Jurkat, Clone E6-1 (cell line): Measurements from ENCODE around the gene CUBN. TPM values are rescaled to one million over a fixed set of nuclear protein-coding genes. Genes with fewer than 3 reads are reported as not detected.

Source experiments
- DNase-seq: peaks from one replicate; pipeline ENCODE4 v3.0.0-alpha.2; 2011; ENCODE audit warnings: low read depth, low spot score
- H3K4me3 ChIP-seq: 2 replicates; pipeline ENCODE4 v1.5.1; 2011; ENCODE audit warnings: mild to moderate bottlenecking, low read length, control low read depth, moderate library complexity
- polyA plus RNA-seq: library from polyadenylated mRNA; unstranded; fragments of >200 nt; gene quantifications from one replicate; pipeline ENCODE4 v1.2.1, GENCODE V29; 2012; ENCODE audit warnings: missing spikeins; ENCODE audit not compliant: insufficient read length, insufficient read depth

CUBN gene
- polyA plus RNA-seq: 1.2 TPM

DNA sequence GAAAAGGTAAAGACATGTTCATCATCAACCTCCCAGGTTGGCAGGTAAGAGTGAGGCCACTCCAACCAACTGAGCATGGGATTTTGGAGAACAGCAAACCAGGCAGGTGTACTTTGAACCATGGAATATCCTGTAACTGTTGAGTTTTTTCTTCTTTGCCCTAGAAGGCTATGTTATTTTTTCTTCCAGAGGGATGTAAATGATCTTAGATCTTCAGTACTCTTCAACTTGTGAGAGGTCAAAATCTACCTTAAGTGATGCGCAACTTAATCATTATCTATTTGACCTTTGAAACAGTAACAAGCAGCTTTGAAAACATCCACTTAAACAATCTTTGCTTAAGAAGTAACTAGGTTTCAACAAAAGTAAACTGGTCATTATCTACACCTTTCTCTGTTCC lies at the start of gene CUBN:
TSS of gene CUBN (minus strand) at position 71 of the 400 bp plus-strand sequence. CDS start at position 25, 46 bp downstream.
- DNase-seq: no peak
- no peak within 1 kb of the TSS for H3K4me3 ChIP-seq

- no peak overlapping the region for H3K4me3 ChIP-seq
- no peak for DNase-seq
Observed at GRCh38 chr10:17179002-17179401, 49.4 kb upstream of the CUBN start.

DNA sequence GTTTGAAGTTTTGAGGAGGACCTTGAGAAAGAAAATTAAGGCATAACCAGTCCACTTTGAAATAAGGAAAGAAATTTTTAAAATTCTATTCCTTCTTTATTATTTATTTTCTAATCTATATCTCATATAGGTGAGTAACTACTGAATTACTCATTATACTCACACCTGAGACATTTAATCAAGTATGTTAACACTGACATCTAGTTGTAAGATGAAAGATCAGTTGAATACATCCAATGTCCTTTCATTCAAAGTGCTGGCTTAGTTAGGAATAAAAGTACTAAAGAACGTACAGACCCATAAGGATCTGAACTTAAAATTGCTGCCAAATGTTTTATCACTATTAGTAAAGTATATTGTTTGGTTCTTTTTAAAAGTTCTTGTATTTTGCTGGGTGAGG lies 48.4 kb upstream of the CUBN start:
- no peak overlapping the region for H3K4me3 ChIP-seq
- no peak for DNase-seq

- H3K4me3 ChIP-seq: no peak overlapping the region
- no peak for DNase-seq
Observed at GRCh38 chr10:17177014-17177413, 47.4 kb upstream of the CUBN start.

DNA sequence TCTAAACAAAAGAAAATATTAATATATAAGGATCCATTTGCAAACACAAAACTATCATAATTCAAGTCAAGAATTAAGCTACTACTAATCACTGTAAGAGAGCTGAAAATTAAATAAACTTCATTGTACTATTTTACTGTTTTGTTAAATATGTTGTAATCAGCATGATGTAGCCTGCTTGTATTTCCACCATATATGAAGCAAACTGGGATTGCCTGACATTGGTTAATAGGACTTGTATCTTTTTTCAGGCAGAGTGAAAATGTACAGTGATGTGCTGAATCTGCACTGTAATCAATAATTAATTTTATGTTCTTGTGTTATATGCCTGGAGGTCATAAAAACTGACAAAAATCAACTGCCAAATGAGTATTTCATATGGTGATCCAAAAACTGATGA lies 46.5 kb upstream of the CUBN start:
- DNase-seq: no peak
- no peak overlapping the region for H3K4me3 ChIP-seq

DNA sequence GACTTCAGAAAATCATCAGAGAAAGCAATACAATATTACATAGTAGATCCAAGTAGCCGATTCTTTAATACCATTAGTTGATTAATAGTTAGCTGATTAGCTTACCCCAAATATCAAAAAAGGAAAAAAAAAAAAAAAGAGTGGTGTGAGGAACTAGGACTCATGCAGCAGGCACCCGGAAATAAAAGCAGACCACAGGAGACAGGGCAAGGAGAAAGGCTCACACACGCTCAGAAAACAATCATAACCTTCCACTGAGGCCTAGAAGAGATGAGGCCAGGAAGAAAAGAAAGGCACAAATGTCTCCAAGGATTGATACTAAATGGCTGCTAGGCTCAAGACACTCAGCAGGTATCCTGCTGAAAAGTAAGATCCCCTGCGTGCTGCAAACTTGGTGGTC lies 45.9 kb upstream of the CUBN start:
- H3K4me3 ChIP-seq: no peak overlapping the region
- no peak for DNase-seq

DNA sequence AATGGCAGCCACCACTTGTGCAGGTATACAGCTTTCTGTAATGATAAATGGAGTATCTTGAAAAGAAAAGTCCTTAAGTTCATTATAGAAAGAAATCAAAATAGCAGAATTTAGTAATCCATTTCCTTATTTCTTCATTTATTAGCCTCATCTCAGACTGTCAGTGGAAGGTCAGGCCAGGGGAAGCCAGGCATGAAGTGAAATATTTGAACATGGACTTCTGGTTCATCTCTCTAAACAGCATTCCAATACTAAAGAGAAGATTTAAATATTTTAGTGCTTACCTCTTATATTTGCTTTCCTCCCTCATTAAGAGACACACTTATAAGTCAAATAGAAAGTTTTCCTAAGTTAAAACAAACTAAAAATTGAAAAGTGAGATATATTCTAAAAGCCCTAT lies 45.0 kb upstream of the CUBN start:
- no peak overlapping the region for H3K4me3 ChIP-seq
- no peak for DNase-seq

GRCh38 chr10:17171141-17171641 lies 41.6 kb upstream of the CUBN start:
- no peak for DNase-seq
- H3K4me3 ChIP-seq: no peak overlapping the region

DNA sequence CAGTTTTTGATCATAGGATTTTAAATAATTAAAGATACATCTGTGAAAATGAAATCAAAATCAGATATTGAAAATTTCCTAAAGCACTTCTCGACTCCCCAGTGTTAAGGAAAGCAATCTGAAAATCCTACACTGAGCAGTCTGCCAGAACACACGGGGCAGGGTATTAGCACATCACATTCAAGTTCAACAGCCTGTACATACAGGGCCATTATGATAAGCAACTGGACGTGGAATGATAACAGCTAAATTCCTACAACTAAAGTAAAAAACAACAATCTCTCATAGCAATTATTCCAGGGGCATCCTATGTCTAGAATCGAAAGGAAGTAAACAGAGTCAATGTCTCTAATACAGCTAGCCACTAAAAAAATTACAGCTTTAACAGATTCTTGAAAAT lies 40.2 kb upstream of the CUBN start:
- H3K4me3 ChIP-seq: no peak overlapping the region

DNA sequence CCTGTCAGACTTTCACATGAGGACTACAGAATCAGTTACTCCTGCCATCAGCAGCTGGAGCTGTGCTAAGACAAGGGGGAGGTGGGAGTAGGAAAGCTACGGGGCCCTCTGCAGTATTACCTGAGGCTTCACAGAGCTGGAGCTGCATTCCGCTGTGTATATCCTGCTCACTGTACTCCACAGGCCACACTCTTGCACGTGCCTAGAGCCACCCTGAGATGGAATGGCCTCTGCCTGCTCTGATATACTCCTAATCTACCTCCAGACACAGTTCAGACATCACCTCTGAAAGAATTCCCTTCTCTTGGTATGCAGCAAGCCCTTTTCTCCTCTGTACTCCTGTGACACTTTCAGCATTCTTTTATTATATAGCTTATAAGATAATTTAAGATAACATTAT lies 37.1 kb upstream of the CUBN start:
- DNase-seq: no peak
- H3K4me3 ChIP-seq: no peak overlapping the region

More for the DNA sequence above, 40.2 kb upstream of the CUBN start:
- no peak for DNase-seq

GRCh38 chr10:17162828-17163227 lies 33.2 kb upstream of the CUBN start:
- DNase-seq: no peak
- H3K4me3 ChIP-seq: no peak overlapping the region

DNA sequence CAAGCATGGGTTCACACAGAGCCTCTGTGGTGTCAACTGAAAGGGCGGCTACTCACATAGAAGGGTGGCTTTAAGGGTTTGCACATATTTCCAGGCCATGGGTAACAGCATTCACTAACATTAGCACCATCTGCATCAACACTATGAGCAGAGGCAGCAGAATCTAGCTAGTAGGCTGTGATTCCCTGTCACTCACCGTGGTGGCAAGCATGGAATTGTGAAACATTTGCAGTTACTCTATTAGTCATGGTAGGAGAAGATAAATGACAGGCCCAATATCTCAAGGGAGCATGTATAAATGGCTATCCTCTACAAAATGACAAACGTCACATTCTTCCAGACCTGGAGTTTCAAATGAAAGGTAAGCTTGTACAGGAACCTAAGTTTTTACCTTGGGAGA lies 32.2 kb upstream of the CUBN start:
- no peak overlapping the region for H3K4me3 ChIP-seq
- DNase-seq: no peak

DNA sequence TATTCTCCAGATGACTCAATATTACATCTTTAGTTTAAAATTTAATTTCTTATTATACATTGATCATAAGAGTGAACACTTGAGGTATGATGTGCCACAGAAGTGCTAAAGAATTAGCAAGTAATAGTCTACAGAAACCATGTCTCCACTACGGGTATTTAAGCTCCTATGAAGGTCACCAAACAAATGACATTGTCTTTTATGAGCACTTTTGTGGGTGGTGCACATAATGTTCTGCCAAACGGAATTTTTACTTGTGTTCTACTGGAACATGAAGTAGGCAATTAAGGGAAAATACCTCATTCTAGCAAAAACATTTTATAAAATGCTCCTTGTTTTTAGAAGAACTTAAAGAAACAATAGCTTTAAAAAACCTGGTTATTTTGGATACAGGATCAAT lies 27.4 kb upstream of the CUBN start:
- no peak for DNase-seq
- no peak overlapping the region for H3K4me3 ChIP-seq

- DNase-seq: no peak
- no peak overlapping the region for H3K4me3 ChIP-seq
Observed at GRCh38 chr10:17155826-17156225, 26.2 kb upstream of the CUBN start.

DNA sequence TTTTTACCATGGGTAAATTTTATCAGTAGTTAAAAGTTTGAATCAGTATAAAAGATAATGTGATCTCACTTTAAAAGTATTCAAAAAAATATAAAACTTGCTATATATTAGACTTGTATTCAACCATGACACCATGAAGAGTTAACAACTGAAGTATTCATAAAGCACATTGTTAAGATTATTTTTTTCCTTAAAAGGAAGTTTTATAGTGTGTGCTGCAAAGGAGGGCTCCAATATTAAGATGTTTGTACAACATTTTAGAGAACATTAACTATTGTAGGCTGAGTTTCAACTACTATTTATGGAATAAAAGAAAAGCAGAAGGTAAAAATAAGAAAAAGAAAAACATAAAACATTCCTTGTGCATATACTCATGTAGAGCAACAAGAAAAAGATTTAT lies 24.5 kb upstream of the CUBN start:
- no peak for DNase-seq
- no peak overlapping the region for H3K4me3 ChIP-seq

- H3K4me3 ChIP-seq: no peak overlapping the region
- no peak for DNase-seq
Observed at GRCh38 chr10:17153321-17153720, 23.7 kb upstream of the CUBN start.

GRCh38 chr10:17151716-17152115 lies 22.1 kb upstream of the CUBN start:
- no peak overlapping the region for H3K4me3 ChIP-seq
- DNase-seq: no peak

- no peak for DNase-seq
Observed at GRCh38 chr10:17147884-17148489, 18.4 kb upstream of the CUBN start.

GRCh38 chr10:17146892-17147291 lies 17.3 kb upstream of the CUBN start:
- no peak for DNase-seq
- H3K4me3 ChIP-seq: no peak overlapping the region

More at GRCh38 chr10:17147884-17148489, 18.4 kb upstream of the CUBN start:
- H3K4me3 ChIP-seq: no peak overlapping the region

DNA sequence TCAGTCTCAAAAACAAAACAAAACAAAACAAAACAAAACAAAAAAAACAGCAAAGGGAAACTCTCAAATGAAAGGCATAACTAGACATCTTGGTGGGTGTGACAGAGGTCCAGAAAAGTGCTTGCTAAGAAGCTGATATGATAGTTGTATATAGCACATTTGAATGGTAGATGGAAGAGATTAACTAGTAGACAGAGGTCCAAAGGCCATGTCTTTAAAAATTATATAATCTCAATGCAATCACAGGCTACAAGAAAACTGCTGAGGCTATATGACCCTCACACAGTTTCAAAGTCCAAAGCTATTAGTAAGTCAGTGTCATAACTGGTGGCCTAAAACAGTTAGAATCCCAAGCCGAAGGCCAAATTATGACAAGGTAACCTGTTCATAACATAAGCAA lies 15.6 kb upstream of the CUBN start:
- H3K4me3 ChIP-seq: no peak overlapping the region
- no peak for DNase-seq

DNA sequence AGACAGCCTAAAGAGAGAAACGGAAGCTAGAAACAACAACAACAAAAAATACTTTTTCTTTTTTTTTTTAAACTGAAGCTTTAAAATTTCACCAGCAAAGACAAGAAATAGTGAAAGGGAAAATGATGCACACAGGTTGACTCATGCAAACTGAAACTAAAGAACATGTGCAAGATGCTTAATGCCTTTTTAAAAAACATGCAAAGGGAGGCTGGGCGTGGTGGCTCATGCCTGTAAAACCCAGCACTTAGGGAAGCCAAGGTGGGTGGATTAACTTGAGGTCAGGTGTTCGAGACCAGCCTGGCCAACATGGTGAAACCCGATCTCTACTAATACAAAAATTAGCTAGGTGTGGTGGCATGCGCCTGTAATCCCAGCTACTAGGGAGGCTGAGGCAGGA lies 15.1 kb upstream of the CUBN start:
- no peak for DNase-seq
- H3K4me3 ChIP-seq: no peak overlapping the region
